NCI-H2171 treated with DMSO at 0.1 percent for 48 hours (cell line): ENCODE measurements around the gene TMEM238.
"Not testable (repeated sequence)": the region's sequence is repeated elsewhere in the genome, so short reads cannot be mapped to it uniquely, and the experiment has no call there.

Experiments used
- DNase-seq: peaks from one replicate; lab custom pipeline; 2025; lab: John Stamatoyannopoulos, UW

TMEM238 gene

GRCh38 chr19:55401390-55401789, 17.3 kb upstream of the TMEM238 start:
- DNase-seq = not testable (repeated sequence)

- no peak for DNase-seq
These were observed 16.4 kb upstream of the TMEM238 start for GRCh38 chr19:55400281-55401087.

- no peak for DNase-seq
These were observed 14.3 kb upstream of the TMEM238 start for GRCh38 chr19:55398200-55398925.

- DNase-seq = no peak
These were observed 9.0 kb upstream of the TMEM238 start for GRCh38 chr19:55392820-55393761.

- no peak for DNase-seq
These were observed 7.9 kb upstream of the TMEM238 start for GRCh38 chr19:55391702-55392615.

GRCh38 chr19:55391191-55391670, 7.1 kb upstream of the TMEM238 start:
- no peak for DNase-seq

GRCh38 chr19:55390461-55390880, 6.4 kb upstream of the TMEM238 start:
- no peak for DNase-seq

- no peak for DNase-seq
These were observed 5.6 kb upstream of the TMEM238 start for GRCh38 chr19:55389386-55390317.

GRCh38 chr19:55387736-55388497, 3.8 kb upstream of the TMEM238 start:
- DNase-seq = no peak

- no peak for DNase-seq
These were observed 2.4 kb upstream of the TMEM238 start for GRCh38 chr19:55386493-55386971.

- peak; percentile 97 for DNase-seq
These were observed 1.8 kb upstream of the TMEM238 start, which contains the start of gene RPL28 for GRCh38 chr19:55385724-55386492. RPL28 (plus strand) TSS chr19:55385932; CDS start chr19:55386358, 426 bp downstream.

- DNase-seq = peak; percentile 96
These were observed 1.0 kb upstream of the TMEM238 start for GRCh38 chr19:55384920-55385723.

- DNase-seq = peak; percentile 67
These were observed 587 bp downstream of the TMEM238 start for GRCh38 chr19:55383279-55384130.

GRCh38 chr19:55382522-55383054, 1.5 kb downstream of the TMEM238 start:
- no peak for DNase-seq

GRCh38 chr19:55382013-55382412, 2.1 kb downstream of the TMEM238 start:
- no peak for DNase-seq

- no peak for DNase-seq
These were observed 4.9 kb downstream of the TMEM238 start for GRCh38 chr19:55379174-55379573.
